22Rv1 (cell line): ENCODE data around the gene KDM4B.

Experiments used
- CTCF ChIP-seq: fragments of 450-650 bp; IDR thresholded peaks from 2 replicates; pipeline ENCODE4 v1.5.1; 2017; ENCODE audit warnings: mild to moderate bottlenecking
- ZFX ChIP-seq: fragments of 450-650 bp; IDR thresholded peaks from 2 replicates; pipeline ENCODE4 v1.6.1; 2017; ENCODE audit warnings: antibody characterized with exemption, borderline replicate concordance

- TF ChIP-seq CTCF = no peak
- no peak for TF ChIP-seq ZFX
These were observed 109.8 kb downstream of the KDM4B start for GRCh38 chr19:5078666-5079065.
